ENCODE results near the gene TBC1D3B. TPM values are rescaled to one million over a fixed set of nuclear protein-coding genes. Genes with fewer than 3 reads are reported as not detected.

Gene TBC1D3B
- total RNA-seq, 4 donors from 2014 or later = 5.2 to 12.1 TPM; not detected in 2

DNA sequence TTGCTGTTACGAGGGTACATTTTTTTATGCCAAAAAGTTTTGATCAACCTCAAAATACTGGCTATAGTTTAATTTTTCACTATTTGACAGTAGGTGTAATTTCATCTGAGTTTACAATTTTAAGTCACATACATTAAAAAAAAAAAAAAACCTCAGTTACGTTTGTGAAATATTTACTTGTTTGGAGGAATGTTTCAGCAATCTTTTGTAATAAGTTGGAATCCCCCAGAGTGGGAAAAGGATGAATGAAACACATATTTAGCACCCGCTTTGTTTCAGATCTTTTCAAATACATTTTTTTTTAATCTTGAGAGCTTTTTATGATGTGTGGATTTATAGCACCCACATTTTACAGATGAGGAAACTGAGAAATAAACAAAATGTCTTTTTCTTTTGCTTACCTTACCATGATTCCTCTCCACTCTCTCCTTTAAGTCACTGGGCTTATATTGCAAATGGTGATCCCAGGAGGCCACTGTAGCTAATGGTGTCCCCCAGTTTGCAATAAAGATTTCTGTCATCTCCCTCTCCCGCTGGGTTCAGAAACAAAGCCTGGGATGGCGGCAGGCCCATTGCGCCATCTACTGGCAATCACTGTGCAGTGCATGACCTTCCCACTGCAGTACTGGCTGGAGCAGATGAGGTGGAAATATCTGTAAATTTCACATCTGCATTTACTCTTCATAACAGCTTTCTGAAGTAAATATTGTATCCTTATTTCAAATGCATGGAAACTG lies 27.7 kb downstream of the TBC1D3B start:
- peak; percentile 74 for DNase-seq
- H3K9me3 ChIP-seq = no peaks in the 10 kb centered on the region
- no peaks in the 10 kb centered on the region for H3K36me3 ChIP-seq
- H3K27me3 ChIP-seq = peaks cover 7% of the 10 kb centered on the region
- peaks cover 0 to 12% (median 3%) of the 10 kb centered on the region in 4 donors for H3K4me1 ChIP-seq
- intact Hi-C loops (cut with DNase I; ENCODE audit: low total_unique reads) (loop anchor here (10.0 kb wide), 1 partner anchor 164 kb away; the partner anchor contains the start of genes CCL14 and CCL16), in situ Hi-C loops (cut with MboI; ENCODE audit: low pct_ligation_motif_present in 1 of 4, low pct_unique_long_range_greater_than_20kb in 1 of 4, low sequenced_read_pairs in 3 of 4) (loop anchor here in 3 of 4 donors (5.0 to 10.0 kb wide), 2 partner anchors 174 to 181 kb away; no protein-coding TSS in a partner anchor)
- TF ChIP-seq POLR2A (IDR thresholded peaks at IDR 0.05) = no peak
- TF ChIP-seq, protein P1, sequence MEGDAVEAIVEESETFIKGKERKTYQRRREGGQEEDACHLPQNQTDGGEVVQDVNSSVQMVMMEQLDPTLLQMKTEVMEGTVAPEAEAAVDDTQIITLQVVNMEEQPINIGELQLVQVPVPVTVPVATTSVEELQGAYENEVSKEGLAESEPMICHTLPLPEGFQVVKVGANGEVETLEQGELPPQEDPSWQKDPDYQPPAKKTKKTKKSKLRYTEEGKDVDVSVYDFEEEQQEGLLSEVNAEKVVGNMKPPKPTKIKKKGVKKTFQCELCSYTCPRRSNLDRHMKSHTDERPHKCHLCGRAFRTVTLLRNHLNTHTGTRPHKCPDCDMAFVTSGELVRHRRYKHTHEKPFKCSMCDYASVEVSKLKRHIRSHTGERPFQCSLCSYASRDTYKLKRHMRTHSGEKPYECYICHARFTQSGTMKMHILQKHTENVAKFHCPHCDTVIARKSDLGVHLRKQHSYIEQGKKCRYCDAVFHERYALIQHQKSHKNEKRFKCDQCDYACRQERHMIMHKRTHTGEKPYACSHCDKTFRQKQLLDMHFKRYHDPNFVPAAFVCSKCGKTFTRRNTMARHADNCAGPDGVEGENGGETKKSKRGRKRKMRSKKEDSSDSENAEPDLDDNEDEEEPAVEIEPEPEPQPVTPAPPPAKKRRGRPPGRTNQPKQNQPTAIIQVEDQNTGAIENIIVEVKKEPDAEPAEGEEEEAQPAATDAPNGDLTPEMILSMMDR (IDR thresholded peaks at IDR 0.05) = peak; percentile 95 to 100 (median 100)
- no peak for TF ChIP-seq POLR2AphosphoS5 (IDR thresholded peaks at IDR 0.05)
- H3K4me3 ChIP-seq = no peak overlapping the region
- WGBS, 2 donors (ENCODE audit: low coverage in 1 of 2) = 34 to 35% methylated on average over 6 of the region's 6 CpGs
- H3K27ac ChIP-seq = no peak overlapping the region

DNA sequence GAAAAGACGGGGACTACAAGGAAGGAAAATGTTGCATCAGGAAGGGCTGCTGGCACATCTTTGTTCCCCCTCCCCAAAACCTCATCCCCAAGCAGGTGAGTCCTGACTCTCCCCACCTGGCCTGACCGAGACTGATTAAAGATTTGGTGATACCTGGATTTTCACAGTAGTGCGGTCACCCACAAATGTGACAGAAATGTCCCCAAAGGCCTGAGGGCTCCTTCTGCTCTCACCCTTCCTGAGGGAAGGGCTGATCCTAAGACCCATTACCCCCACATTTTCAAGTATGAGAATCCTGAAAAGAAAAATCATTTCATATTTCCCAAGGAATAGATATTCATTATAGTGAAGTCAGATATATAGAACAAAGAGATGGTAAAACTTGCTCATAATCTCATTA lies 28.8 kb downstream of the TBC1D3B start:
- TF ChIP-seq POLR2AphosphoS5 (IDR thresholded peaks at IDR 0.05) (no peak), EP300 (IDR thresholded peaks at IDR 0.05; ENCODE audit: low read depth) (no peak), POLR2A (IDR thresholded peaks at IDR 0.05) (no peak)
- TF ChIP-seq, protein P1 (IDR thresholded peaks at IDR 0.05) = no peak
- intact Hi-C loops (cut with DNase I; ENCODE audit: low total_unique reads) = loop anchor here (10.0 kb wide), 1 partner anchor 163 kb away; the partner anchor contains the start of genes CCL14 and CCL16

DNA sequence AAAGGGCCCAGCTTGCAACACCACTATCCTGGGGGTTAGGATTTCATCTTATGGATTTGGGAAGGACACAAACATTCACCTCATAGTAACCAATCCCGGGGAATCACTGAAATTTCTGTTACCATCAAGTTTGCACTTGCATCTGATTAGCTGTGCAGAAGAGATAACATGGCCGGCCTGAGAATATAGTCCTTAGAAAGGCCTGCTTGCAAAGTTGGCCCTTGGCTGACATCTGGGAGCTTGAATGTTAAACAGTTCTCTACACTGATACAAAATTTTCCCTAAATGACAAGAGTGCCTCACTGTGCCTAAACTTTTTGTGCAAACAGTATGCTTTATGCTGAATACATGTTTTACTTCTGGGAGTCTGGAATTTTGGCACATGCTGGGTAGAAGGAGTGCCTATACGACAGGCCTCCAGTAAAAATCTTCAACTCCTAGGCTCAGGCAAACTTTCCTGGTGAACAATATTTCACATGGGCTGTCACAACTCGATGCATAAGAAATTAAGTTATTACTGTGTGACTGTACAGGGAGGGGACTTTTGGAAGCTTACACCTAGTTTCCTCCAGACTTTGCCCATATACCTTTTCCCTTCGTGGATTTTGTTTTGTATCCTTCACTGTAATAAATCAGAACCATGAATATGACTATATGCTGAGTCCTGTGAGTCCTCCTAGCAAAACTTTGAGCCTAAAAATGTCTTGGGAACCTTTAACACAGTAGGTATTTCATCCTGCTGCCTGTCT lies 31.3 kb downstream of the TBC1D3B start:
- intact Hi-C loops (cut with DNase I; ENCODE audit: low total_unique reads) = loop anchor here (10.0 kb wide), 1 partner anchor 160 kb away; the partner anchor contains the start of genes CCL14 and CCL16
- Histone ChIP-seq H3K36me3 (no peaks in the 10 kb centered on the region), H3K4me3 (no peak overlapping the region), H3K4me1 (peaks cover 0 to 30% (median 10%) of the 10 kb centered on the region in 4 donors), H3K9me3 (no peaks in the 10 kb centered on the region), H3K27me3 (no peaks in the 10 kb centered on the region), H3K27ac (peak overlapping the region in 3 of 4 donors; percentile 2 to 43 (median 9))
- 66 to 68% methylated on average over 5 of the region's 5 CpGs for WGBS, 2 donors (ENCODE audit: low coverage in 1 of 2)
- DNase-seq = no peak
- in situ Hi-C loops (cut with MboI; ENCODE audit: low pct_ligation_motif_present in 1 of 4, low pct_unique_long_range_greater_than_20kb in 1 of 4, low sequenced_read_pairs in 3 of 4) = loop anchor here (5.0 to 10.0 kb wide), 3 partner anchors 170 to 178 kb away; no protein-coding TSS in a partner anchor
- TF ChIP-seq POLR2AphosphoS5 (IDR thresholded peaks at IDR 0.05) (no peak), EP300 (IDR thresholded peaks at IDR 0.05; ENCODE audit: low read depth) (no peak), POLR2A (IDR thresholded peaks at IDR 0.05) (no peak)
- TF ChIP-seq, protein P1 (IDR thresholded peaks at IDR 0.05) = no peak

More for the DNA sequence above, 28.8 kb downstream of the TBC1D3B start:
- Histone ChIP-seq H3K27ac (no peak overlapping the region), H3K27me3 (no peaks in the 10 kb centered on the region), H3K9me3 (no peaks in the 10 kb centered on the region), H3K36me3 (no peaks in the 10 kb centered on the region), H3K4me1 (peaks cover 0 to 17% (median 4%) of the 10 kb centered on the region in 4 donors), H3K4me3 (no peak overlapping the region)
- in situ Hi-C loops (cut with MboI; ENCODE audit: low pct_ligation_motif_present in 1 of 4, low pct_unique_long_range_greater_than_20kb in 1 of 4, low sequenced_read_pairs in 3 of 4) = loop anchor here in 3 of 4 donors (5.0 to 10.0 kb wide), 2 partner anchors 173 to 180 kb away; no protein-coding TSS in a partner anchor
- WGBS, 2 donors (ENCODE audit: low coverage in 1 of 2) = 87 to 96% methylated on average over 3 of the region's 3 CpGs
- no peak for DNase-seq

DNA sequence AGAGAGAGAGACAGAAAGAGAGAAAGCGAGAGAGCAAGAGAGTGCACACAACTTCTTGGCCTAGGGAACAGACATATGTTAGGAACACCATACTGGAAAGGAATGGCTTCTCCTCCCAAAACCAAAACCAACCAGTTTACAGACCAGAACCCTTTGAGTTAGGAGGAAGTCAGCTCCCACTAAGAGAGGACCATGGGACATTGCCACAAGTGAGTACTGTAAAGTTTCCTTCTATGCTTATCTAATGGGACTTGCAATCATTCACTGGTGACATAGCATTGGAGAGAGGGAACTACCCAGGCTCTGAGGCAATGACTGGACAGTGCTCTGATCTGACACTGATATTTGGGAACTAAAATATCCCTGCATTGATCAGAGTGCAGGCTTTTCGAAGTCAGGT lies 32.4 kb downstream of the TBC1D3B start:
- DNase-seq = no peak
- Histone ChIP-seq H3K4me1 (peaks cover 0 to 30% (median 10%) of the 10 kb centered on the region in 4 donors), H3K4me3 (no peak overlapping the region), H3K27ac (no peak overlapping the region), H3K9me3 (no peaks in the 10 kb centered on the region), H3K27me3 (no peaks in the 10 kb centered on the region), H3K36me3 (no peaks in the 10 kb centered on the region)
- intact Hi-C loops (cut with DNase I; ENCODE audit: low total_unique reads) (loop anchor here (10.0 kb wide), 1 partner anchor 159 kb away; the partner anchor contains the start of genes CCL14 and CCL16), in situ Hi-C loops (cut with MboI; ENCODE audit: low pct_ligation_motif_present in 1 of 4, low pct_unique_long_range_greater_than_20kb in 1 of 4, low sequenced_read_pairs in 3 of 4) (loop anchor here in 3 of 4 donors (5.0 to 10.0 kb wide), 2 partner anchors 169 to 172 kb away; no protein-coding TSS in a partner anchor)
- TF ChIP-seq POLR2AphosphoS5 (IDR thresholded peaks at IDR 0.05) (no peak), EP300 (IDR thresholded peaks at IDR 0.05; ENCODE audit: low read depth) (no peak), POLR2A (IDR thresholded peaks at IDR 0.05) (no peak)
- TF ChIP-seq, protein P1 (IDR thresholded peaks at IDR 0.05) = no peak
- WGBS, 2 donors (ENCODE audit: low coverage in 1 of 2) = 93% methylated on average over 2 of the region's 2 CpGs

Data from transverse colon (tissue), 4 donors.